ENCODE data around the gene TLN1.

Gene TLN1

GRCh38 chr9:35729101-35729500, 2.9 kb downstream of the TLN1 start:
- DNase-seq = no peak

DNA sequence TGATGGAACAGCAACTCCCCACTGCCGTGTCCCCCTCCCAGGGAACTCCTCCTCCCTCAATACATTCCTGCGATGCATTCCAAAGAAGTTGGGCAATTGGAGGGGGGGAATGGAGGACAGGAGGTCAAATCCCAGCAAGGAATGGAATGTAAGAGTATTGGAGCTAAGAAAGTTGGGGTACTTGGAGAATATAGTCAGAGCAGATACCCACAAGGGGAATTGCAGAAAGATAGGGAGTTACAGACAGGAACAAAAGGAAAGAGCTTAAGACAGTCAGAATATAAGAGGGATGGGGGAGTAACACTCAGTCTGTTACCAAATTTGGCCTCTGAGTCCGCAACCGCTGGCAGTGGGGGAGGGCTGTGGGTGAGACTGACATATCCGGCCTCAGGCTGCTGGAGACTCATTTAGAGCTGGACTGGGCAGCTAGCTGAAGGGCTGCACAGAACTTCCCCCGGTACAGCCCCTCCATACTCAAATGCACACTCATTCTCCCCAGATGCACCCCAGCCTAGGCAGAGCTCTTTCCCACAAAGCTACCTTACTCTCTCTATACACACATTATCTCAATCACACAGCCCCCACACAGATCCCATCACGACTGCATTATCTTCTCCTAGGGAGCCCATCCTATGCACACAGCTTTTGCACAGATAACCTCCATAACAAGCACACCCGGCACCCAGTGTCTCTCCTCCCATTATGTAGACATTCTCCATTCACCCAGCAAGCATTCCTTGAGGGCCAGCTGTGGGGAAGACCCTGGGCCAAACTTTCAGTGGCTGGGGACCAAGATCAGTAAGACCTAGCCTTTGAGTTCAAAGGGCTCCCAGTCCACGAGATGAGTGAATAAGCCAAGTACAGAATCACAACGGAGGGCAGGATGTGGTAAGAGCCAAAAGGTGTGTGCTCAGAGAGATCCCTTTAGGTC, 3.7 kb downstream of the TLN1 start:
- DNase-seq = peak; percentile 83

DNA sequence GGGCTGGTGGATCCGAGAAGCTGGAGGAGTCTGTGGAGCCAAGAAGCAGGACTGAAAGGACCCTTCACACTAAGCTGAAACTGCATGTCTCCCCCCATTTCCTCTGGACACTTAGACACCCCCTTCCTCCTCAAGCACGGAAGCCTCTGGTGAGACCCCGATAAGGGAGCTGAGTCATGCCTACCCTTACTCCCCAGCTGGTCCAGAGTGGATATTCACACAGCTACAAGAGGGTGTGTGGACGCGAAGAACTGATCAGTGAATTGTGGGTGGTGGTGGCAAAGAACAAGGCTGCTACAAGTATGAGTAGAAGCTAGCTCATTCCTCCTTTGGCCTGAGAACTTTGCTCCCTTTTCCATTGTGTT, 4.3 kb downstream of the TLN1 start:
- DNase-seq = peak; percentile 27

GRCh38 chr9:35726931-35727330, 5.1 kb downstream of the TLN1 start:
- DNase-seq = no peak

GRCh38 chr9:35725362-35725761, 6.6 kb downstream of the TLN1 start:
- no peak for DNase-seq

DNA sequence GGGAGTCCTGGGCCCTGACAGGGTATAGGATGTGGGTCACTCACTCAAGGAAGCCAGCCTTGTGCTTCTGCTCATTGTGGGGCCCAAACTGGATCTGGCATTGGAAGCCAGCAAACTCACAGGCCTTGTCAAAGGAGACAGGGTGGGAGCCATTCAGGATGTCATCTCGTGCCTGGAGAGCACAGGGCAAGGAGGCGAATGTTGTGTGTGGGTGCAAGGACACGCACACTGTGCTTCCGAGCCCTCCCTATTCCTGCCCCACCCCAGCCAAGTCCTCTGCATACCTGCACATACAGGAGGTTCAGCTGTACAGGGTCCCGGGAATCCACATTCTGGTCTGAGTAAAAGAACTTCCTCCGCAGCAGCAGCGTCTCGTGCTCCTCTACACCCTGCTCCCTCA, 8.1 kb downstream of the TLN1 start:
- DNase-seq = no peak

DNA sequence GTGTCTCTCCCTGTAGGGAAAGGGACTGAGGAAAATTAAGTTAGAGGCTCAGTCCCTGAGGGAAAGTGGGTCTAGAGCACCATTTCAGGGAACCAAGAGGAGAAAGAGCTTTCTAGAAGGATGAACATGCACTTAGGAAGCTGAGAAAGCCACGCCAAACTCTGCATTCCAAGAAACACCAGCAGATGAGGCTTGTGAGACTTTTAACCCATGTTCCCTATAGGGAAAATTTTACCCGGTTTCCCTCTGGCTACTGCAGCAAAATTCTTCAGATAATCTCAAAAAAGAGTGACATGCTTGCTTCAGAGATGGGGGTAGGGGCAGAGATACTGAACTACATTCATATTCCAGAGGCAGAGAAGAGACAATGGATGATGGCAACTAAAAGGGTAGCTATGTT, 8.6 kb downstream of the TLN1 start:
- DNase-seq = no peak

GRCh38 chr9:35719546-35719945, 12.4 kb downstream of the TLN1 start:
- DNase-seq = no peak

DNA sequence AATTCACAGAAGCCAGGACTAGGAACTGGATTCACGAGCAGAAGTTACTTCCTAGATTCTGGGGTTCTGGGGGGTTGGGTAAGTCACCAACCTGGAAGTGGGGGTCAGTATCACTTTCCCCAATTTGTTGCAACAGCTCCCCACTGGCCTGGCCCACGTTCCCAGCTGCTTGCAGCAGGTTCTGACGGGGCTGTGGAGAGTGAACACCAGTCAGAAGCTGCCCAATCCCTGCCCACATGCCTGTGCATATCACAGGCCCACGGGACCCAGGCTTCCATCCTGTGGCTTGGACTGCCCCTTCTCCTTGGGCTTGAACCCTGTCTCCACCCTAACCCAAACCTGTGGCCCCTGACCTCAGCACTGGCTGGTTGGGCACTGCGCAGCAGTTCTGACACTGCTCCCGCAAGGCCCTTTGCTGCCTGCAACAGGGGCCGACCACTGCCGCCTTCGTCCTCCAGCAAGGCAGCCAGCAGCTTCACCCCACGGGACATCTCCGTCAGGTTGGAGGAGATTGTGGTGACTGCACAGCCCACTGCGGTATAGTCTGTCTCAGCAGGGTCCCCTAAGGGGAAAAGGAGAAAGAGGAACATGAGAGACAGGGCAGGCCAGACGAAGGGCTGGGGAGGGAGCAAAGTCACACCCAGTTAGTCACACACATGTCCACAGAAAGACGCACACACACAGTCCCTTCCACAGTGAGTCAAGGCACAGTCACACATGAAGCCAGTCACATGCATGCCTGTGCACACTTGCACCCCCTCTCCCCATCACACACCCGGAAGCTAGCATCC, 13.1 kb downstream of the TLN1 start:
- DNase-seq = no peak

- no peak for DNase-seq
Observed at GRCh38 chr9:35717132-35717870, 14.7 kb downstream of the TLN1 start.

GRCh38 chr9:35716230-35716629, 15.8 kb downstream of the TLN1 start:
- no peak for DNase-seq

DNA sequence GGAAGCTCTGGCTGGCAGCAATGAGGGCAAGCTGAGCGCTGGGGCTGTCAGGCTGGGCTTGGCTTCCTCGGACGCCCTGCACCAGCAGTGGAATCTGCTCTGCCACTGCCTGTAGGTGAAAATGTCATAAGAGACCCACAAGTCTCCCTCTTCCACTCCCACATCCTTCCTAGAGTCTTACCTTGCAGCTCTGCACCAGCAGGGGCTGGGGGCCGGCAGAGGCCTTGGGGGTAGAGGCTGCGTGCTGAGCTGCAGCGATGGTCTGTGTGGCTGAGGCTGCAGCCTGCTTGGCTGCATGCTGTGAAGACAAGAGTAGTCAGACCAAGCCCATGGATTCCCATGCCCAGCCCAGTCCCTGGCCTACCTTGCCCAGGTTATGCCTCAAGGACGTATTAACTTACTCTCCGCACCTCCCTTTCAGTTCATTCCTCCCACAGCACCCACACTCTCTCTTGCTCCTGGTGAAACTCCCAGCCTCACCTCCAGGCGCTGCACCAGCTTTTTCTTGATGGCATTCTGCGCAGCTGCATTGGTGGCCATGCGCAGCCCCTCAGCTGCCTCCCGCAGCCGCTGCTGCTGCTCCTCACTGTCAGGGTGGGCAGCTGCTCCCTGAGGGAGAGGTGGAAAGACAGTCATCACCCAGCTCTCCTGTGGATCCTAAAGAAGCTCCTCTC, 17.3 kb downstream of the TLN1 start:
- no peak for DNase-seq

DNA sequence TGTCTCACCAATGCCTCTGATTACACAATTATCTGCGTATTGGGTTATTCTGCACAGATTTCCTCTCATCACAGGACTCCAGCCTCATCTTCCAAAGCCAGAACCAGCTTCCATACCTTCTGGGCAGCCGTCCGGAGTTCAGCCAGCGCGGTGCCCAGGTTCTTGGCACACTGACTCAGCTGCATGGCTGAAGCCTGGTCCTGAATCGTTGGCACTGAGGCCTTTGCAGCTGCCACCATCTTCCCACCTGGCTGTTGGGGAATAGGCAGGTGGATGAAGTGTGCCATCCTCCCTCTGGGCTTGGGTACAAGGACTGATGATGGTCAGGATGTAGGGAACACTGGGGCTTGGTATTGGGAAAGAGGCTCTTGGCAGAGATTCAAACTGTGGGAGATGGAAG, 17.9 kb downstream of the TLN1 start:
- no peak for DNase-seq

DNA sequence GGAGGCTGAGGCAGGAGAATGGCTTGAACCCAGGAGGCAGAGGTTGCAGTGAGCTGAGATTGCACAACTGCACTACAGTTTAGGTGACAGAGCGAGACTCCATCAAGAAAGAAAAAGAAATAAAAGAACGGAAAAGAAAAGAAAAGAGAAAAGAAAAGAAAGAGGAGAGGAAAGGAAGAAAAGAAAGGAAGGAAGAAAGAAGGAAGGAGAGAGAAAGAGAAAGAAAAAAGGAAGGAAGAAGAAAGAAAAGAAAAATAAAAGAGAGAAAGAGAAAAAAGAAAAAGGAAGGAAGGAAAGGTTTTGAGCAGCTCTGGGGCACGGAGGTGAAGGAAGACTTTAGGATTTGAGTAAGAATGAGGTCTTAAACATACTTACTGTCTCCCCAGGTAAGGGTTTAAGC, 18.4 kb downstream of the TLN1 start:
- no peak for DNase-seq

DNA sequence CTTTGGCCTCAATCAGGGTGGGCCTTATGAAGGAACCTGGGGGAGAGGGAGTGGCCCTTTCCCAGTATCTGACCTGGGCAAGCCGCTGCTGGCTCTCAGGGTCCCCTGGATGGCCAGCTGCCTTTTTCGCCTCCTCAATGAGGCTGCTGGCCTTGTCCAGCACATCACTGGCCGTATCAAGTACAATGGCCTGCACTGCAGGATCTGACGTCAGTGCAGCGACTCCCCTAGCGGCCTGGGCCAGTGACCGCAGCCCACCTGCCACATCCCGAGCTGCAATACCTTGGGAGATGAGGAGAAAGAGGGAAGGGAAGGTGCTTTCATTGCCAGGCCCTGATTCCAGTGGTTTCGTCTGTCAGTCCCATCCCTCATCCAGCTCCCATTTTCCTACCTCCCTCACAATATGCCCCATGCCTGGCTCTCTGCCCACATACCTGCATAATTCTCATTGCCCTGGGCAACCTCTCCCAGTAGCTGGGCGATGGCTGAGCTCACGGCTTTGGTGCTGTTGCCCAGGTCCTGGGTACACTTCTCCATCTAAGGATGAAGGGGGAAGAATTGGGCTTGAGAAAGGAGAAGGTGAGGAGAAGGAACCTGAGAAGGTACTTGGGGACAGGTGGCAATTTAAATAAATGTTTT, 19.1 kb downstream of the TLN1 start:
- peak; percentile 17 for DNase-seq

DNA sequence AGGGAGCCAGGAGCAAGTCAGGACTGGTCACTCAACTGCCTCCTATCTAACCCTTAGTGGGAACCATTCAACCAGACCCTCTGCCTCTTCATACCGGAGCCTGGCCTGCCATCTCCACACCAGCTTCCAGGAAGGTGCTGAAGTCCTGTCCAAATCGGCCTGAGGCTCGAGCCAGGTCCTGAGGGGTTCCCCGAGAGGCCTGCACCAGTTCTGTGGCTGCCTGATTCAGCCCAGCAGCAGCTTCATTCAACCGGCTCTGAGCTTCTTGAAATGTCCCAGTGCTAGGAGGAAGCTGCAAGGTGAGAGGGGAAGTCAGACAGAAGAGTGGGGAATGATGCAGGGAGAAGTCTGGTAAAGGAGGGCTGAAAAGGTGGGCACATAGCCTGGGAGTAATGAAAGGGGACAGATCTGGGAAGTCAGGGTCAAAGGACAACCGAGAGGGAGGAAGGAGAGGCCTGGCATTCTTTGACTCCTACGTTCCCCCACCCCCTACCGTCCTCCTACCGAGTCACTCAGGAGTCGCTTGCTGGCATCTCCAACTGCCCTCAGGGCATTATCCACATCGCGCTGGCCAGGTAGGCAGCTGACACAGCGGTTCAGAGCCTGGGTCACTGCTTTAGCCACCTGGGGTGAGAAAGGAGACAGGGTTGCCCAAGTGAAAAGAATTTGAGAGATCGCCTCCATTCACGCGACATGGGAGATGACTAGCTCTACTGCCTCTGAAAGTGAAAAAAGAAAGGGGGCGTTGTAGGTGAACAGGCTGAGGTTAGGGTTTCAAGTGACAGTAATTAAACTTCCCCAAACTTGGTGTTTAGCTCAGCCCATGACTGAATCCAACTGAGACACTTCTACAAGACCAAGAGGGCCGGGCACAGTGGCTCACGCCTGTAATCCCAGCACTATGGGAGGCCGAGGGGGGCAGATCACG, 20.2 kb downstream of the TLN1 start:
- DNase-seq = no peak

DNA sequence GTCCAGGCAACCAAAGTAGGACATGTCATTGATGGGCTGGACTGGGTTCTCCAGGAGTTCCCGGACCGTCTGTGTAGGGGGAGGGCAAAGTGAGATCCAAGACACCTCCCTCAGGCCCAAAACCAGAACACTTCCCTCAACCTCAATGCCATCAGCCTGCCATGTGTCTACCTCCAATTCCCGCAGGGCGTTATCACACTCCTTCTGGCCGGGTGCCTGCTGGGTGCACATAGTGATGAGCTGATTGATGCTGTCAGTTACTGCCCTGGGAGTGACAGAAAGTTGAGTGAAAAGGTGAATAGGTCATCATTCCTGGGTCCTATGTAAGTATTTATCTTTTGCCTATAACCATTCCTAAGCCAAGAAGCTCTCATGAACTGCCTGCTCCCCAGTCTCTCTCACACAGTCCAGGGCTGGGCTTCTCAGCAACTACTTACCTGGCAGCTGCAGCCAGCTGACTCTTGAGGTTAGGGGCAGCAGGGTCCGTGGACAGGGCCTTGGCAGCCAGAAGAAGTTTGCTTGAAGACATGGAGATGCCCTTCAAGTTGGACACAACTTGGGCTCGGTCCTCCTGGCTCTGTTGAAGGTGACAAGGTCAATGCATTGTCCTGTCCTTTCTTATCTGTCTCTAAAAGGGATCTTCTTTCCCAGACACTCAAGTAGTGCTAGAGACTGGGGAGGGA, 21.0 kb downstream of the TLN1 start:
- no peak for DNase-seq

DNA sequence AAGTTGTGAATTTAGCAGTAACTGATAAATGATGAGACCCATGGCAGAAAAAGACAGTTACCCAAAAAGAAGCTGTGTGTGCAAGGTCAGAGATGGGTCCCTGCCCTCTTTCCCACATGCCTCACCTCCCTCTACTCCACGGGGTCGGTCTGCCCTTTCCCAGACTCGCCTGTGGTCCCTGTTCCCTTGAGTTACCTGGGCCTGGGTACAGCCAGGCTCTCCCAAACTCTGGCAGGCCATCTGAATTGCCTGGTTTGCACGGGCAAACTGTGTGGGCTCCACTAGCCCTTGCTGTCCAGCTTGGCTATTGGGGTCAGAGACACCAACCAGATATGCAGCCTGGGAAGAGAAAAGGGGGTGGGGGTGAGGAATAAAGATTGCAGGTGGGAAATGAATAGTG, 23.8 kb downstream of the TLN1 start:
- no peak for DNase-seq

DNA sequence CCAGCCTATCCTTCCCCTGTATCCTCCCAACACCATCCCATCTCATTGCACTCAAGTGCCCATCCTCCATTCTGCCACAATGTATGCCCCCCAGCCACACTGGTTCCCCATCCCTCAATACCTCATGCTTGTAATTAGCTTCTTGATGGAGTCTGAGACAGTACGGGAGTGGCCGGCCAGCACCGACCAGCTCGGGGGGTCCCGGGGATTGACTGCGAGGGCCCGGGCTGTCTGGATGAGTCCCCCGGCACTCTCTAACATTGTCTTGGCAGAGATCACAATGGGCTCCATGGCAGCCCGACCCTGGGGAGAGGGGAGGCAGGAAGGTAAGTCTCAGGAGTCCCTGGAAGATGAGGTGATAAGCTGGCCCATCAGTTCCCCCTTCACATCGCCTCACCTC, 25.0 kb downstream of the TLN1 start:
- no peak for DNase-seq

- DNase-seq = no peak
Observed at GRCh38 chr9:35705836-35706430, 26.1 kb downstream of the TLN1 start.

Measured in NCI-H226 (cell line).